HG03196 (cell line): ENCODE measurements around the gene SPATA31D4.

Experiments
- ATAC-seq: cut with Tn5 transposase; IDR thresholded peaks from one replicate; pipeline ENCODE4 v1.9.1; 2021; ENCODE audit not compliant: unreplicated experiment

Gene SPATA31D4

DNA sequence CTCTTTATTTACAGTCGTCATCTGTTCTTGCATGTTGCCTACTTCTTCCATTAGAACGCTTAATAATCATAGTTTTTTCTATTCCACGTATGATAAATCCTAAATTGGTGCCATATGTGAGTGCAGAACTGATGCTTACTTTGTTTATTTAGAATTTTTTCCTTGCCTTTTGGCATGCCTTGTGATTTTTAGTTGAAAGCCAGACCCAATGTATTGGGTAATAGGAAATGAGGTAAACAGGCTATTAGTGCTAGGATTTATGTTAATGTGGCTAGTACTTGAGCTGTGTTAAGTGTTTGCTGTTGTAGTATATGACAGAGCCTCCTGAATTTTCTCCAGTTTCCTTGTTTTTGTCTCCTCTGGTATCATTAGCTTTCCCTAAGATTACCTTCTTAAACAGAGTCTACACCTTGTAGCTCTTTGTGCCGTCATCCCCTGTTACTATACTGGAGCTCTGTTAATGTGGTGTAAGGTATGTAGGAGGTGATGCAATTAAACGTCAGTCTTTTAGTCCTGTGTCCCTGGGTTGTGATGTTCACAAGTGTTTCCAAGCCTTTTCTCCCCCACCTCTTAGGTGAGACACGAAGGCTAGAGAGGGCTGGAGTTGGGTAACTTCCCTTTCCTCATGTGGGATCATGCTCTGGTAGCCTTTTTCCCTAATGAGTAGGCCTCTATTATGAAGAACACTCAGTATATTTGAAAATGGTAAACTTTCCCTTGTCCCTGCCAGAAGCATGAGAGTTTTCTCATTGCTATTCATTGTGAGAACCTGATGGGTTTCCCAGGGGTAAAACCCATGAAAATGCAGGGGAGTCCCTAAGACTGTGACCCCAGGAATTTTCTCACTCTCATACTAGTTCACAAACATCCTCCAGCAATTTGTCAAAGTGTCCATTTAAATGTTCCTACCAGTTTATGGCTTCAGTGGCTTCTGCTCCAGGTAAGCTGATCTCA lies 36.3 kb downstream of the SPATA31D4 start:
- no peak for ATAC-seq

DNA sequence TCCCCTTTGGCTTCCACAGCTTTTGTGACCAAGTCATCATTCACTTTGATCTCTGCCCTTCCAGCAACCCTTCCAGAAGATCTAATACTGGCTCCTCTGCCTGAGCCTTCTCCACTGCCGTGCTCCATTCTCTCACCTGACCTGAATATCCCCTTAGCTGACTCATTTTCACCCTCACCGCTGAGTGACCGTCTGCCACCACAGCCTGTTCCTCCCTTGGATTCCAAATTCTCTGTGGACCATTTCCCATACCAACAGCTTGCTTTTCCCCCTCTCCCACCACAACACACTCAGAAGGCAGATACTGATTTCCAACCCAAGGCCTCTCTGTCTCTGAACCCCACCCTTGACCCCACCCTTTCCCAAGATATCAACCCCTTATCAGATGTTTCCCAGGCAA lies 39.8 kb downstream of the SPATA31D4 start:
- ATAC-seq, result no peak

DNA sequence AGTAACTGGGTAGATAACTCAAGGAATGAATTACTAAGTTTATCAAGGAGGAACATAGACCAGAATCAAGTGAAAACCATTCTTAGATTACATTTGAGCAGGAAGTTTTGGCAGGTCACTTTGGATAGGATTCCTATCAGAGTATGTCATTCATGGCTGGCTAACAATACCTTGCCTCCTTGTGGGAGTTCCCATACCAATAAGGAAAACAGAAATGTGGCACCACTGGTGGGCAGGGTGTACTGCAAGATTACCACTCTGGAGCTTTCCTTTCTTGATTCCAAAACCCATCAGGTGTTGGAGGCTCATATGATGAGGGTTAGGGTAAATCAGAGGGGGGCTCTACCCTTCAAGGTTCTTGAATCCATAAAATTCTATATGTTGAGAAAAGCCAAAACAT lies 41.7 kb downstream of the SPATA31D4 start:
- no peak for ATAC-seq

DNA sequence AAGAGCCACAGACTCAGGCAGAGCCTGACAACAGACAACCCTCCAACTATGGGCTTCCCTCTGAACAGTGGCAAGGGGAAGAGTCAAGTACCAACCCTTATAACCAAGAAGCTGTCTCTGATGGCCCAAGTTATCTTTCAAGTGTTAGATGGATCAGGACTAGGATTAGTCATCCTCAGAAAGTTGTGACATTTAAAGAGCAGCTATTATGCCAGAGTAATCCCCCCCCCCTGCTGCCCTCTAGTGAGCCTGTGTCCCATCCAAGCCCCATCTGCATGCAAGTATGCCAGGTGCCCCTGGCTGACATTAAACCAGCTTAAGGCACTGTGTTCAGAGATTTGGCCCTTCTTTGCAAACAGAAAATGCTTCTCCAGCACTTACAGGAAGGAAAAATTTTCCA lies 43.5 kb downstream of the SPATA31D4 start:
- ATAC-seq, result no peak

DNA sequence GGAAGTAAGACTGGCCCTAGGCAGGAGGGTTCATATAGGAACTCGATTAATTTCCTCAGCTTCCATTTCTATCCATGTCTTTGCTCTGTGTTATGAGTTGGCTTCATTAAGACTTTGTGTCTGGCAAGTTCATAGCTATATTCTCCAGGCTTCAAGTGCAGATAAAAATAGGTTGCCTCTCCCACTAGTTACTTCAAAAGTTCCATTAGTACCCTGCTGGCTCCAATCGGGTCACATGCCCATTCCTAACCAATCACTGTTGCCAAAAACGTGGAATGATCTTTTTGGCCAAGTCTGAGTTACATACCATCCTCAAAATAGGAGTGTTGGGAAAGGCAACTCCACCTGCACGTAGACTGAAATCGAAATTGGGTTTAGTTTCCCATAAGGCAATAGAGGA lies 46.5 kb downstream of the SPATA31D4 start:
- no peak for ATAC-seq

DNA sequence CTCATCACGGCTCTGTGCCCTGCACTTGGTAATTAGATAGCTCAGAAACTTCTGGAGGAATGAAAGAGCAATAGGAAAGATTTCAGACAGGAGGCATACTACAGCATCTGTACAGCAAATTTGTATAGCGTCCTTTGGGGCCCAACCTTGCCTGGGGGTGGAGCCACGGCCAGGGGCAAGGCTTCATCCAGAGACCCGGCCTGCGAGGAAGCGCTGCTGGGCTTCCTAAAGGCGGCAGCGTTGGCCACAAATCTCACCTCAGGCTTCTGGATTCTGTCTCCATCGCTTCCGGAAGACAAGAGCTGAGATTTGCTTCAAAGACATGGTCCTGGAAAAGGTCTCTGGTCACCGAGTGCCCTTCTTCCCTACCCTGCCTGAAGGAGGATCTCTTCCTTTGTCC lies 48.1 kb downstream of the SPATA31D4 start:
- no peak for ATAC-seq

DNA sequence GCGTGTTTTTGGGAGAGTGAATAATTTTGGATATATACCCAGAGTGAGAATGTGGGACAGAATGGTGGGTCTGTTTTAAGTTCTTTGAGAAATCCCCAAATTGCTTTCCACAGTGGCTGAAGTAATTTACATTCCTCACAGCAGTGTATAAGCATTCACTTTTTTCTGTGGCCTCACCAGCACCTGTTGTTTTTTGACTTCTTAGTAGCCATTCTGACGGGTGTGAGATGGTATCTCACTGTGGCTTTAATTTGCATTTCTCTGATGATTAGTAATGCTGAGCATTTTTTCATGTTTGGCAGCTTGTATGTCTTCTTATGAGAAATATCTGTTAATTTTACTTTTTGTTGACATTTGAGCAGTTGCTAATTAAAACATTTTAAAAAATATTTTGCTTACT lies 51.0 kb downstream of the SPATA31D4 start:
- ATAC-seq, result no peak

DNA sequence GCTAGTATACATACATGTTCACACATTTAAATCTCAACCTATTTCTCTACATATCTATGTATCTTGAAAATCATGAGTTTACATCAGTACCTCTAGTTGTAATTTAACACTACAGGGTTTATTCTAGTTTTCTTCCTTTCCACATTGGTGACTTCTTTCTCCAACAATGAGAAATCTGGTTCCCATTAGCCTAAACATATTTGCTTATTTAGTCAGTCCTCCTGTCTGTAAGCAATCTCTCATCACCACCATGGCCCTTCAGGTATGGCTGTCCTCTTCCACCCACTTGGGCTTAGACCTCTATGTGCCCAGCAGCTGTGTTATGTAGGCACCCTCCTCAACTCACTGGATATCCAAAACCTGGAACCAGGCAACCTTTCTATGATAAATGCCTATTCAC lies 52.3 kb downstream of the SPATA31D4 start:
- ATAC-seq, result no peak

DNA sequence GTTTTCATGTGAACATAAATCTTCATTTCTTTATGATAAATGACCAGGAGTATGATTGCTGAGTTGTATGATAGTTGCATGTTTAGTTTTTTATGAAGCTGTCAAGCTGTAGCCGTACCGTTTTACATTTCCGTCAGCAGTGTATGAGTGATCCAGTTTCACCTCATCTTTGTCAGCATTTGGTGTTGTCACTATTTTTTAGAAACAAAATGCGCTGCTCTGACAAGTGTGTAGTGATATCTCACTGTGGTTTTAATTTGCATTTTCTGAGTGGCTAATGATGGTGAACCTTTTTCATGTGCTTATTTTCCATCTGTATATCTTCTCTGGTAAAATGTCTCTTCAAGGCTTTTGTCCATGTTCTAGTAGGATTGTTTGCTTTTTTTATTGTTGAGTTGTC lies 53.7 kb downstream of the SPATA31D4 start:
- ATAC-seq, result no peak
